ENCODE results near the gene VCAN.

VCAN gene

GRCh38 chr5:83564069-83564749 is 92.7 kb downstream of the VCAN start:
- DNase-seq (ENCODE audit: low read depth in 2 of 2), result no peak

GRCh38 chr5:83567741-83568140 is 96.2 kb downstream of the VCAN start:
- DNase-seq (ENCODE audit: low read depth in 2 of 2), result no peak

GRCh38 chr5:83568186-83568585 is 96.6 kb downstream of the VCAN start:
- no peak for DNase-seq (ENCODE audit: low read depth in 2 of 2)

- no peak for DNase-seq (ENCODE audit: low read depth in 2 of 2)
Observed at GRCh38 chr5:83570916-83571315, 99.4 kb downstream of the VCAN start.

- DNase-seq (ENCODE audit: low read depth in 2 of 2), result no peak
Observed at GRCh38 chr5:83572271-83572670, 100.7 kb downstream of the VCAN start.

GRCh38 chr5:83576341-83576740 is 104.8 kb downstream of the VCAN start:
- DNase-seq (ENCODE audit: low read depth in 2 of 2), result no peak

- no peak for DNase-seq (ENCODE audit: low read depth in 2 of 2)
Observed at GRCh38 chr5:83577036-83577636, 105.6 kb downstream of the VCAN start.

GRCh38 chr5:83583859-83584258 is 112.3 kb downstream of the VCAN start:
- DNase-seq (ENCODE audit: low read depth in 2 of 2), result no peak

- no peak for DNase-seq (ENCODE audit: low read depth in 2 of 2)
Observed at GRCh38 chr5:83586874-83587776, 115.6 kb downstream of the VCAN start.

- DNase-seq (ENCODE audit: low read depth in 2 of 2), result no peak
Observed at GRCh38 chr5:83589786-83590185, 118.2 kb downstream of the VCAN start.

- DNase-seq (ENCODE audit: low read depth in 2 of 2), result no peak
Observed at GRCh38 chr5:83590966-83591365, 119.4 kb downstream of the VCAN start.

GRCh38 chr5:83595217-83595616 is 123.7 kb downstream of the VCAN start:
- no peak for DNase-seq (ENCODE audit: low read depth in 2 of 2)

GRCh38 chr5:83608122-83608521 is 136.6 kb downstream of the VCAN start:
- no peak for DNase-seq (ENCODE audit: low read depth in 2 of 2)

GRCh38 chr5:83614841-83615240 is 143.3 kb downstream of the VCAN start:
- DNase-seq (ENCODE audit: low read depth in 2 of 2), result no peak

- no peak for DNase-seq (ENCODE audit: low read depth in 2 of 2)
Observed at GRCh38 chr5:83628360-83628759, 156.8 kb downstream of the VCAN start.
